ENCODE measurements around the gene ACY1.

DNA sequence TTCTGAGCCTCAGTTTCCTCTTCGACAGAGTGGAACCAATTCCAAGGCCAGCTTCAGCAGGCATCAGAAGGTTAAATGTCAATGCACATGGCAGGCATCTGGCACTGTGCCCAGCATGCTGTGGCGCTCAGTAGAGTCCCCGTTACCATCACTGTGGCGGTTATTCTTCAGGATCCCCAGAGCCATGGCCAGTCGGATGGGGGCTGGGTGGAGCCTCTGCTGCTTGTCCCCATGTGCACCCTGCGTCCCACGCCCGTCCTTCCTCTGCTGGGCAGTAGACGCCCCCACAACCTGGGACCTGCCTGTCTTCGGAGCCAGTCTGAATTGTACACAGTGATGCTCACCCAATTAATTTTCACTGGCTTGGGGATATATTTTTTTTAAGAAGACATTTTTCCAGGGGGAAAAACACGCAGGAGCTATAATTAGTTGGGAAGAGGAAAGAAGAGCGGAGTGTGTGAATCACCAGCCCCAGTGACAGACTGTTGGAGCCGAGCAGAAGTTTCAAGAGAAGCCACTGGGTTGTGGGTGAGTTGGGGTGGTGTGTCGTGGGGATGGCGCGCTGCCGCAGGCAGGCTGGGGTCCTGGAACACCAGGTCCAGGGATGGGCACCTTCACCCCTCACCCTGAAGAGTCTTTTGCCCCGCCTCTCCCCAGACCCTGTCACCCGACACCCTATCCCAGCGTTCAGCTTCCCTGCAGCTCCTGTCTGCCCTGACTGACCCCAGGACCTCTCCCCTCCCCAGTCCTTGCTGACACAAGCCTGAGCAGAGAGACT is 39.2 kb downstream of the ACY1 start:
- TF ChIP-seq, protein P1, sequence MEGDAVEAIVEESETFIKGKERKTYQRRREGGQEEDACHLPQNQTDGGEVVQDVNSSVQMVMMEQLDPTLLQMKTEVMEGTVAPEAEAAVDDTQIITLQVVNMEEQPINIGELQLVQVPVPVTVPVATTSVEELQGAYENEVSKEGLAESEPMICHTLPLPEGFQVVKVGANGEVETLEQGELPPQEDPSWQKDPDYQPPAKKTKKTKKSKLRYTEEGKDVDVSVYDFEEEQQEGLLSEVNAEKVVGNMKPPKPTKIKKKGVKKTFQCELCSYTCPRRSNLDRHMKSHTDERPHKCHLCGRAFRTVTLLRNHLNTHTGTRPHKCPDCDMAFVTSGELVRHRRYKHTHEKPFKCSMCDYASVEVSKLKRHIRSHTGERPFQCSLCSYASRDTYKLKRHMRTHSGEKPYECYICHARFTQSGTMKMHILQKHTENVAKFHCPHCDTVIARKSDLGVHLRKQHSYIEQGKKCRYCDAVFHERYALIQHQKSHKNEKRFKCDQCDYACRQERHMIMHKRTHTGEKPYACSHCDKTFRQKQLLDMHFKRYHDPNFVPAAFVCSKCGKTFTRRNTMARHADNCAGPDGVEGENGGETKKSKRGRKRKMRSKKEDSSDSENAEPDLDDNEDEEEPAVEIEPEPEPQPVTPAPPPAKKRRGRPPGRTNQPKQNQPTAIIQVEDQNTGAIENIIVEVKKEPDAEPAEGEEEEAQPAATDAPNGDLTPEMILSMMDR (IDR thresholded peaks at IDR 0.05): no peak
- no peak for TF ChIP-seq ZFX (IDR thresholded peaks at IDR 0.05; ENCODE audit: borderline replicate concordance)

All from 22Rv1 (cell line).